Omental fat pad (tissue), 4 donors: ENCODE data around the gene FBXO42. TPM values are rescaled to one million over a fixed set of nuclear protein-coding genes. Genes with fewer than 3 reads are reported as not detected.

Source experiments
- ATAC-seq: fragments of 150-250 bp; one replicate; pipeline ENCODE4 v1.9.1; 2016; ENCODE audit warnings: mild to moderate bottlenecking, moderate library complexity; ENCODE audit not compliant: low FRiP score
- DNase-seq: peaks from one replicate; pipeline ENCODE4 v3.0.0-alpha.2; 2019; ENCODE audit warnings: low spot score
- total RNA-seq, 4 donors: library from RNA; depleted of rRNA; stranded (reverse); fragments of >200 nt; gene quantifications; one replicate each; pipeline ENCODE4 v1.1.0, GENCODE V29; 2016
- TF ChIP-seq, protein P1 (sequence below), 3 donors: fragments of 450-650 bp; IDR thresholded peaks; one replicate each; pipeline ENCODE4 v1.5.1; 2016 to 2017; ENCODE audit warnings: antibody characterized with exemption in 3 of 3, mild to moderate bottlenecking in 3 of 3, moderate library complexity in 2 of 3

Gene FBXO42
- total RNA-seq, 4 donors from 2014 or later = 16.1 to 29.8 (median 19.2) TPM

DNA sequence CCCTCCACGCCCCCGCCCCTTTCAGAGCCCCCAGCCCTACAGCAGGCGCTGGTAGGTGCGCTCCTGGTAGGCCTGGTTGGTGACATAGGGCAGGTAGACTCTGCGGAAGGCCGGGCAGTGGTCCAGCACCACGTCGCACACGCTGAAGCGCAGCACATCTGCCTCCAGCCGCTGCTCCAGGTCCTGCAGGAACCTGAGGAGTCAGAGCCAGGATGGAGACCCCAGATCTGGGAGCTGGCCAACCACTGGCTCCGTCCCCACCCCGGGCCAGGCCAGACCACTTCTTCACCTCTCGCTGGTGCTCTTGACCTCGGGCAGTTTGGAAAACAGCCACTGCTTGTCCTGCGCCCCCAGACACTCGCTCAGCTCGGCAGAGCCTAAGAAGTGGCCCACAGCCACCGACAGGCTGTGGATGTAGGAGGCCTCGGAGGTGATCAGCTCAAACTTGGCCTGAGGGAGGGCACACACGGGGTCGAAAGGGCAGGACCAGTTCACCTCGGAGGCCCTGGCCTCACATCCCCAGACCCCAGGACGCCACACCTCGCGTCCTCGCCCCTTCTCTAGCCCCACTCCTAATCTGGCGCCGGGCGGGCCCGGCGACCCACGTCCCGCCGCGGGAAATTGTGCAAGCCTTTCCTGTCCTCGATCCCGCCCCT is 146.3 kb downstream of the FBXO42 start:
- ATAC-seq (peak; percentile 7), DNase-seq (no peak)
- TF ChIP-seq, protein P1, sequence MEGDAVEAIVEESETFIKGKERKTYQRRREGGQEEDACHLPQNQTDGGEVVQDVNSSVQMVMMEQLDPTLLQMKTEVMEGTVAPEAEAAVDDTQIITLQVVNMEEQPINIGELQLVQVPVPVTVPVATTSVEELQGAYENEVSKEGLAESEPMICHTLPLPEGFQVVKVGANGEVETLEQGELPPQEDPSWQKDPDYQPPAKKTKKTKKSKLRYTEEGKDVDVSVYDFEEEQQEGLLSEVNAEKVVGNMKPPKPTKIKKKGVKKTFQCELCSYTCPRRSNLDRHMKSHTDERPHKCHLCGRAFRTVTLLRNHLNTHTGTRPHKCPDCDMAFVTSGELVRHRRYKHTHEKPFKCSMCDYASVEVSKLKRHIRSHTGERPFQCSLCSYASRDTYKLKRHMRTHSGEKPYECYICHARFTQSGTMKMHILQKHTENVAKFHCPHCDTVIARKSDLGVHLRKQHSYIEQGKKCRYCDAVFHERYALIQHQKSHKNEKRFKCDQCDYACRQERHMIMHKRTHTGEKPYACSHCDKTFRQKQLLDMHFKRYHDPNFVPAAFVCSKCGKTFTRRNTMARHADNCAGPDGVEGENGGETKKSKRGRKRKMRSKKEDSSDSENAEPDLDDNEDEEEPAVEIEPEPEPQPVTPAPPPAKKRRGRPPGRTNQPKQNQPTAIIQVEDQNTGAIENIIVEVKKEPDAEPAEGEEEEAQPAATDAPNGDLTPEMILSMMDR (IDR thresholded peaks at IDR 0.05) = no peak

- TF ChIP-seq, protein P1 (IDR thresholded peaks at IDR 0.05) = no peak
- DNase-seq = no peak
- no peak for ATAC-seq
Measured at GRCh38 chr1:16205334-16205671, 147.0 kb downstream of the FBXO42 start.

GRCh38 chr1:16204634-16205333 is 147.5 kb downstream of the FBXO42 start:
- DNase-seq = no peak
- ATAC-seq = no peak
- TF ChIP-seq, protein P1 (IDR thresholded peaks at IDR 0.05) = no peak

DNA sequence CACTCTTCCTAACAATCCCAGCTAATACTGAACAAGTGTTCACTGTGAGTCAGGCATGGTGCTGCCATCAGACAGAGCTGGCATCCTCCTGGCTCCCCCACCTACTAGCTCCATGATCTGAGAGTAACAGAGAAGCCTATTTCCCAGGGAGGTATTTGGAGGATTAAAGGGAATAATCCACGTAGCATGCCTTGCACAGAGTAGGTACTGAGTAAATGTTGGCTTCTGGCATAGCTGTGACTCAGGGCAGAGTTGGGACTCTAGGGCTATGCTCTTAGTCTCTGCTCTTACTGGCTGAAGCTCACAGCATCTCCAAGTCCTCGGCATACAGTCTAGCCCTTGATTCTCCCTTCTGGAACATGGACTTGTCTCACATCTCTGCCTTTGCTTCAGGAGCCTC is 148.1 kb downstream of the FBXO42 start:
- DNase-seq (no peak), ATAC-seq (no peak)
- TF ChIP-seq, protein P1 (IDR thresholded peaks at IDR 0.05) = no peak

- TF ChIP-seq, protein P1 (IDR thresholded peaks at IDR 0.05) = no peak
- DNase-seq = no peak
- no peak for ATAC-seq
Measured at GRCh38 chr1:16203550-16203949, 148.7 kb downstream of the FBXO42 start.

- DNase-seq (no peak), ATAC-seq (no peak)
- TF ChIP-seq, protein P1 (IDR thresholded peaks at IDR 0.05) = no peak
Measured at GRCh38 chr1:16202281-16203210, 149.7 kb downstream of the FBXO42 start.
